IMR-90 (cell line): ENCODE results near the gene ACSF2.

ENCODE experiments used
- CTCF ChIP-seq: conservative IDR thresholded peaks from 2 replicates; pipeline ENCODE4 v1.5.1; 2012; ENCODE audit warnings: mild to moderate bottlenecking, low read depth, low read length, improper control_type of control experiment
- MXI1 ChIP-seq: IDR thresholded peaks from 2 replicates; pipeline ENCODE4 v1.6.1; 2012; ENCODE audit warnings: low read depth, mild to moderate bottlenecking, low read length, moderate library complexity, borderline replicate concordance
- POLR2A ChIP-seq: IDR thresholded peaks from 2 replicates; pipeline ENCODE4 v1.6.1; 2012; ENCODE audit warnings: mild to moderate bottlenecking, low read depth, low read length
- RCOR1 ChIP-seq: IDR thresholded peaks from 2 replicates; pipeline ENCODE4 v1.6.1; 2012; ENCODE audit warnings: mild to moderate bottlenecking, low read length, improper control_type of control experiment; ENCODE audit not compliant: insufficient replicate concordance
- TF ChIP-seq, protein P1 (sequence below): fragments of 150-350 bp; IDR thresholded peaks from 2 replicates; pipeline ENCODE4 v1.6.1; 2017; ENCODE audit warnings: mild to moderate bottlenecking, antibody characterized with exemption, low read length, low read depth

DNA sequence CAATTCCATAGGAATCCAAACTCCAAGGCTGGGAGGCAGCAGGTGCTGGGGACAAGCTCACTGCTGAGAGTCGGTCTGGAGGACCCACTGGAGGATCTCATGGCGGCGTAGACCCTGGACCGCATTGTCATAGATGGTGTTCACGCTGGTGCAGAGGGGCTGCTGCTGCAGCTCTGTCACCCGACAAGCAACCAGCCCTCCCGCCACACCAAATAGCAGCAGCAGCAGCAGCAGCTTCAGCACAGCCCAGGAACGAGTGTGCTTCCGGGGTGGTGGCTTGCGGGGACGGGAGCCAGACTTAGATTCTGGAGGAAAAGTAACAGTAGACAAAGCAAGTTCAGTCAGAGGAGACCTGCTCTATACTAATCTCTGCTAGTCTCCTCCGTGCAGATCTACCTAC lies 43.1 kb upstream of the ACSF2 start:
- no peak for TF ChIP-seq CTCF
- no peak for TF ChIP-seq MXI1
- TF ChIP-seq POLR2A, result no peak
- TF ChIP-seq, protein P1, sequence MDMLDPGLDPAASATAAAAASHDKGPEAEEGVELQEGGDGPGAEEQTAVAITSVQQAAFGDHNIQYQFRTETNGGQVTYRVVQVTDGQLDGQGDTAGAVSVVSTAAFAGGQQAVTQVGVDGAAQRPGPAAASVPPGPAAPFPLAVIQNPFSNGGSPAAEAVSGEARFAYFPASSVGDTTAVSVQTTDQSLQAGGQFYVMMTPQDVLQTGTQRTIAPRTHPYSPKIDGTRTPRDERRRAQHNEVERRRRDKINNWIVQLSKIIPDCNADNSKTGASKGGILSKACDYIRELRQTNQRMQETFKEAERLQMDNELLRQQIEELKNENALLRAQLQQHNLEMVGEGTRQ, result no peak
- TF ChIP-seq RCOR1, result no peak
